MM.1S (cell line): ENCODE data around the gene ZMYND15.

Experiments
- EZH2 ChIP-seq: fragments of 300-600 bp; sonication (generic); optimal IDR thresholded peaks from 2 replicates; pipeline ENCODE3; 2017; ENCODE audit warnings: low read depth, mild to moderate bottlenecking, antibody characterized with exemption, low read length, mixed read lengths
- EZH2phosphoT487 ChIP-seq: fragments of 300-600 bp; sonication (generic); IDR thresholded peaks from 2 replicates; pipeline ENCODE4 v1.6.1; 2018; ENCODE audit warnings: antibody characterized with exemption, low read length
- TF ChIP-seq, protein P1 (sequence below): fragments of 300-600 bp; sonication (generic); IDR thresholded peaks from 2 replicates; pipeline ENCODE4 v1.5.1; 2016; ENCODE audit warnings: antibody characterized with exemption, low read length, mixed read lengths

DNA sequence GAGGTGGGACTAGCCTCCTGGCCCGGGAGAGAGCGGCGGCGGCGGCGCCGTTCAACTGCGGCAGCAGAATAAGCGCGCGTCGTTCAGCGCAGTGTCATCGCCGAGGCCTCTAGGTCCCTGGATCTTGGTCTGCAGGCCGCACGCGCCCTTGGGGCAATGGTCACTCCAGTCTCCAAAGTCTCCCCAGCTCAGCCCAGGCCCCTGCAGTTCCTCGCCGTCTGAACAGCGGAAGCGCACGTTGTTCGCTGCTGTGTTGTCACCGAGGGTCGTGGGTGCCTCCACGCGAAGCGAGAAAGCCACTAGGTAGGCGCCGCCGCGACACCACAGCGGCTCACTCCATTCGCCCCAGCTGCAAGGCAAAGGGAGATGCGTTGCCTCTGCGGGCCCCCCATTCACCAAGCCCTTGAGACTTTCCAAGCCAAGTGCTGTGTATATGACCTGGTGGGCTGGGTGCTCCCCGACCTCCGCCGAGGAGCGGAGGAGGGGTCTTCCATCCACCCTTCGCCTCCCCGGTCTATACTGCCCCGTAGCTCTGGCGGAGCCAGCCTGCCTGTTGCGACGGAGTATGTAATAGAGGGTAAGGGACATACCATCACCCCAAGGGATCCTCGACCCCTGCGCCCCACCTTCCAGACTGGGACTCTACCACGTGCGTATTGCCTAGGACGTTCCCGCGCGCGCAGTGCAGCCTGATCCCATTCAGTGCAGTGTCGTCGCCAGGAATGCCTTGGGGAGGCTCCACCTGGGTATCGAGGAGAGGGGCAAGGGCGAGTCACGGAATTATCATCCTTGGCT lies 45.9 kb downstream of the ZMYND15 start:
- TF ChIP-seq, protein P1, sequence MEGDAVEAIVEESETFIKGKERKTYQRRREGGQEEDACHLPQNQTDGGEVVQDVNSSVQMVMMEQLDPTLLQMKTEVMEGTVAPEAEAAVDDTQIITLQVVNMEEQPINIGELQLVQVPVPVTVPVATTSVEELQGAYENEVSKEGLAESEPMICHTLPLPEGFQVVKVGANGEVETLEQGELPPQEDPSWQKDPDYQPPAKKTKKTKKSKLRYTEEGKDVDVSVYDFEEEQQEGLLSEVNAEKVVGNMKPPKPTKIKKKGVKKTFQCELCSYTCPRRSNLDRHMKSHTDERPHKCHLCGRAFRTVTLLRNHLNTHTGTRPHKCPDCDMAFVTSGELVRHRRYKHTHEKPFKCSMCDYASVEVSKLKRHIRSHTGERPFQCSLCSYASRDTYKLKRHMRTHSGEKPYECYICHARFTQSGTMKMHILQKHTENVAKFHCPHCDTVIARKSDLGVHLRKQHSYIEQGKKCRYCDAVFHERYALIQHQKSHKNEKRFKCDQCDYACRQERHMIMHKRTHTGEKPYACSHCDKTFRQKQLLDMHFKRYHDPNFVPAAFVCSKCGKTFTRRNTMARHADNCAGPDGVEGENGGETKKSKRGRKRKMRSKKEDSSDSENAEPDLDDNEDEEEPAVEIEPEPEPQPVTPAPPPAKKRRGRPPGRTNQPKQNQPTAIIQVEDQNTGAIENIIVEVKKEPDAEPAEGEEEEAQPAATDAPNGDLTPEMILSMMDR, result no peak
- TF ChIP-seq EZH2 (no peak), EZH2phosphoT487 (no peak)
